HCT116 (cell line): Measurements from ENCODE around the gene ERBB2. TPM values are rescaled to one million over a fixed set of nuclear protein-coding genes. Genes with fewer than 3 reads are reported as not detected.

Experiments used
- ATAC-seq: fragments of 200-7000 bp; cut with Tn5 transposase; 2 replicates; pipeline ENCODE4 v1.9.1; 2020; ENCODE audit warnings: mild to moderate bottlenecking, moderate library complexity
- BruUV-seq: library from RNA; stranded (reverse); fragments of 400-500 nt; replicated peaks from 2 replicates; lab custom pipeline; 2021; lab: Mats Ljungman, UMichigan
- CTCF ChIA-PET: fragments of 300-600 bp; sonication (Branson Sonifier 250); formaldehyde crosslinking; loops from one replicate; lab custom pipeline; 2021; ENCODE audit warnings: antibody characterized with exemption; lab: Charles Lee
- POLR2A ChIA-PET: fragments of 300-600, 350-600 bp; sonication (Branson Sonifier 250); formaldehyde crosslinking; loops from one replicate; lab custom pipeline; 2021; ENCODE audit warnings: antibody characterized with exemption; lab: Charles Lee
- RAD21 ChIA-PET, 2 experiments: fragments of 300-600 bp; sonication (Branson Sonifier 250); formaldehyde crosslinking; loops; one replicate each; lab custom pipeline; 2023; ENCODE audit warnings: low total read pairs in 2 of 2; ENCODE audit not compliant: uncharacterized antibody in 2 of 2, unreplicated experiment in 2 of 2, low non-redundant PET in 1 of 2; lab: Charles Lee
- DNase-seq: peaks from one replicate; pipeline ENCODE4 v3.0.0-alpha.2; 2010; ENCODE audit warnings: low read depth, low spot score
- H2AFZ ChIP-seq: fragments of 200-600 bp; shearing (Covaris generic), sonication (generic); 2 replicates; pipeline ENCODE4 v1.6.1; 2017; ENCODE audit warnings: low read depth, mixed run types, mixed read lengths, antibody characterized with exemption, low read length; ENCODE audit not compliant: poor library complexity, severe bottlenecking
- H3K27ac ChIP-seq: 2 replicates; pipeline ENCODE4 v1.5.1; 2012; ENCODE audit warnings: low read depth, low read length
- H3K27me3 ChIP-seq: fragments of 200-600 bp; sonication (generic); 2 replicates; pipeline ENCODE4 v1.6.1; 2016; ENCODE audit warnings: mixed run types, low read length, mixed read lengths; ENCODE audit not compliant: insufficient read depth
- H3K36me3 ChIP-seq, 2 experiments: fragments of 200-500 bp in 1 of 2; fragments of 200-600 bp in 1 of 2; sonication (Bioruptor generic) in 1 of 2; sonication (generic) in 1 of 2; 2 replicates each; pipeline versions ENCODE4 v1.5.1 to v1.6.1; 2014 to 2016; ENCODE audit warnings: low read length in 2 of 2, inconsistent platforms in 1 of 2, mixed read lengths in 1 of 2, mixed run types in 1 of 2; ENCODE audit not compliant: insufficient read depth in 2 of 2, control insufficient read depth in 1 of 2
- H3K4me1 ChIP-seq, 2 experiments: fragments of 200-600 bp in 1 of 2; sonication (generic) in 1 of 2; 2 replicates each; pipeline versions ENCODE4 v1.5.1 to v1.6.1; 2012 to 2017; ENCODE audit warnings: low read length in 2 of 2, inconsistent platforms in 1 of 2, mild to moderate bottlenecking in 1 of 2, mixed read lengths in 1 of 2, mixed run types in 1 of 2, moderate library complexity in 1 of 2; ENCODE audit not compliant: insufficient read depth in 2 of 2, control insufficient read depth in 1 of 2
- H3K4me2 ChIP-seq: fragments of 200-600 bp; sonication (generic); 2 replicates; pipeline ENCODE4 v1.6.1; 2017; ENCODE audit warnings: mixed run types, low read length, mixed read lengths
- H3K4me3 ChIP-seq, 2 experiments: fragments of 200-600 bp in 1 of 2; sonication (generic) in 1 of 2; replicated peaks in 1 of 2; 2 replicates each; pipeline ENCODE4 v1.5.1; 2011 to 2016; ENCODE audit warnings: low read length in 2 of 2, control low read depth in 1 of 2, low read depth in 1 of 2, mild to moderate bottlenecking in 1 of 2, mixed read lengths in 1 of 2, mixed run types in 1 of 2
- H3K79me2 ChIP-seq: fragments of 200-600 bp; sonication (generic); 2 replicates; pipeline ENCODE4 v1.6.1; 2017; ENCODE audit warnings: mild to moderate bottlenecking, mixed run types, low read length, moderate library complexity, mixed read lengths; ENCODE audit not compliant: insufficient read depth
- H3K9ac ChIP-seq: fragments of 200-600 bp; sonication (generic); 2 replicates; pipeline ENCODE4 v1.6.1; 2016; ENCODE audit warnings: low read length, mixed read lengths
- H3K9me2 ChIP-seq: fragments of 200-600 bp; sonication (generic), shearing (Covaris generic); 2 replicates; pipeline ENCODE4 v1.6.1; 2017; ENCODE audit warnings: mixed run types, mild to moderate bottlenecking, moderate library complexity; ENCODE audit not compliant: insufficient read depth
- H3K9me3 ChIP-seq, 2 experiments: fragments of 200-500 bp in 1 of 2; fragments of 200-600 bp in 1 of 2; sonication (Bioruptor generic) in 1 of 2; sonication (generic) in 1 of 2; 2 replicates each; pipeline ENCODE4 v1.6.1; 2014 to 2017; ENCODE audit warnings: low read length in 2 of 2, mixed read lengths in 2 of 2, inconsistent platforms in 1 of 2, low read depth in 1 of 2, mild to moderate bottlenecking in 1 of 2, mixed run types in 1 of 2, moderate library complexity in 1 of 2; ENCODE audit not compliant: control insufficient read depth in 1 of 2, insufficient read depth in 1 of 2
- H4K20me1 ChIP-seq: fragments of 200-600 bp; sonication (generic), shearing (Covaris generic); 2 replicates; pipeline ENCODE4 v1.6.1; 2017; ENCODE audit warnings: mixed run types, mild to moderate bottlenecking, moderate library complexity; ENCODE audit not compliant: insufficient read depth
- CBX3 ChIP-seq: IDR thresholded peaks from 2 replicates; pipeline ENCODE4 v1.6.1; 2012; ENCODE audit warnings: low read depth
- CEBPB ChIP-seq: IDR thresholded peaks from 2 replicates; pipeline ENCODE4 v1.6.1; 2012; ENCODE audit warnings: low read depth
- EZH2 ChIP-seq: fragments of 200-600 bp; sonication (generic); IDR thresholded peaks from 2 replicates; pipeline ENCODE4 v1.6.1; 2017; ENCODE audit warnings: antibody characterized with exemption, mixed run types
- EZH2phosphoT487 ChIP-seq: fragments of 200-600 bp; IDR thresholded peaks from 2 replicates; pipeline ENCODE4 v1.6.1; 2018; ENCODE audit warnings: antibody characterized with exemption, borderline replicate concordance
- FOSL1 ChIP-seq: IDR thresholded peaks from 2 replicates; pipeline ENCODE4 v1.6.1; 2012; ENCODE audit warnings: low read depth
- JUND ChIP-seq: IDR thresholded peaks from 2 replicates; pipeline ENCODE4 v1.6.1; 2012
- POLR2A ChIP-seq: IDR thresholded peaks from 2 replicates; pipeline ENCODE4 v1.7.0; 2011; ENCODE audit warnings: borderline replicate concordance; ENCODE audit not compliant: insufficient read depth, insufficient read length; ENCODE audit errors: extremely low read depth
- RAD21 ChIP-seq: IDR thresholded peaks from 2 replicates; pipeline ENCODE4 v1.6.1; 2012; ENCODE audit warnings: low read depth, mild to moderate bottlenecking
- SIN3A ChIP-seq: IDR thresholded peaks from 2 replicates; pipeline ENCODE4 v1.6.1; 2012; ENCODE audit warnings: low read depth
- SP1 ChIP-seq: IDR thresholded peaks from 2 replicates; pipeline ENCODE4 v1.6.1; 2012; ENCODE audit warnings: low read depth
- TCF7L2 ChIP-seq: IDR thresholded peaks from 2 replicates; pipeline ENCODE4 v1.7.0; 2011; ENCODE audit warnings: borderline replicate concordance, inconsistent platforms; ENCODE audit not compliant: insufficient read depth, insufficient read length; ENCODE audit errors: extremely low read depth
- YY1 ChIP-seq: IDR thresholded peaks from 2 replicates; pipeline ENCODE4 v1.6.1; 2011; ENCODE audit warnings: low read length, low read depth, moderate library complexity, mild to moderate bottlenecking; ENCODE audit not compliant: insufficient replicate concordance; ENCODE audit errors: extremely low read depth
- ZFX ChIP-seq: fragments of 450-650 bp; IDR thresholded peaks from 2 replicates; pipeline ENCODE4 v1.6.1; 2017
- ZNF274 ChIP-seq: fragments of 200-500 bp; sonication (Bioruptor generic); IDR thresholded peaks from 2 replicates; pipeline ENCODE4 v1.6.1; 2014; ENCODE audit warnings: mild to moderate bottlenecking, low read depth, low read length, inconsistent platforms
- intact Hi-C: fragments of 100-400 bp; cut with micrococcal nuclease; formaldehyde crosslinking; loops from 2 replicates; pipeline ENCODE4 v1.10.0; 2022
- total RNA-seq: library from RNA; stranded (reverse); gene quantifications from one replicate; pipeline ENCODE4 v1.2.1, GENCODE V29; 2021; ENCODE audit not compliant: unreplicated experiment
- TF ChIP-seq, protein P1 (sequence below): IDR thresholded peaks from 2 replicates; pipeline ENCODE4 v1.6.1; 2012
- TF ChIP-seq, protein P2 (sequence below): IDR thresholded peaks from 2 replicates; pipeline ENCODE4 v1.6.1; 2012
- TF ChIP-seq, protein P3 (sequence below): IDR thresholded peaks from 2 replicates; pipeline ENCODE4 v1.6.1; 2012; ENCODE audit warnings: low read depth
- TF ChIP-seq, protein P4 (sequence below): IDR thresholded peaks from 2 replicates; pipeline ENCODE4 v1.6.1; 2011; ENCODE audit warnings: mild to moderate bottlenecking, low read length, moderate library complexity; ENCODE audit not compliant: insufficient replicate concordance; ENCODE audit errors: extremely low read depth

Gene ERBB2
- total RNA-seq, 1 experiment from 2014 or later: 75.8 TPM

DNA sequence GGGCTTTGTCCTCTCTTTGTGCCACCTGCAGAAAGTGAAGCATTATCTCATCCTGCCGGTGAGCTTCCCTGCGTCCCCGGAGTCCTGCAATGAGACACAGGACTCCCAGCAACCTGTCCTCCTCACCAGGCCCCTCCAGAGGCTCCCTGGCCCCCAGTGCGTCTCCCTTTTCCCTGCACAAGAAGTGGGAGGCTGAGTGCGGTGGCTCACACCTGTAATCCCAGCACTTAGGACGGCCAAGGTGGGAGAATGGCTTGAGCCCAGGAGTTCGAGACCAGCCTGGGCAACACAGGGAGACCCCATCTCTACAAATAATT is 46.2 kb downstream of the ERBB2 start:
- Histone ChIP-seq H3K27ac (no peak overlapping the region), H4K20me1 (no peaks in the 10 kb centered on the region), H3K79me2 (peaks cover 3% of the 10 kb centered on the region; the same call in 1 of the 2 replicates), H3K27me3 (no peaks in the 10 kb centered on the region), H3K4me1 (peaks cover 22 to 24% of the 10 kb centered on the region in 2 experiments), H3K9ac (no peak overlapping the region), H3K4me3 (no peak overlapping the region), H3K9me2 (no peaks in the 10 kb centered on the region), H3K36me3 (peaks cover 11 to 13% of the 10 kb centered on the region in 2 experiments; a peak in 2 of 4 replicates), H3K9me3 (no peaks in the 10 kb centered on the region), H2AFZ (no peak overlapping the region), H3K4me2 (no peak overlapping the region)
- DNase-seq (no peak), ATAC-seq (no peak)
- intact Hi-C loops: no loop called here
- RAD21 ChIA-PET: no interaction called here
- TF ChIP-seq EZH2: no peak
- TF ChIP-seq TCF7L2: no peak
- TF ChIP-seq, protein P1, sequence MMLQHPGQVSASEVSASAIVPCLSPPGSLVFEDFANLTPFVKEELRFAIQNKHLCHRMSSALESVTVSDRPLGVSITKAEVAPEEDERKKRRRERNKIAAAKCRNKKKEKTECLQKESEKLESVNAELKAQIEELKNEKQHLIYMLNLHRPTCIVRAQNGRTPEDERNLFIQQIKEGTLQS: no peak
- TF ChIP-seq, protein P2, sequence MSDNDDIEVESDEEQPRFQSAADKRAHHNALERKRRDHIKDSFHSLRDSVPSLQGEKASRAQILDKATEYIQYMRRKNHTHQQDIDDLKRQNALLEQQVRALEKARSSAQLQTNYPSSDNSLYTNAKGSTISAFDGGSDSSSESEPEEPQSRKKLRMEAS: no peak
- TF ChIP-seq ZNF274: no peak
- TF ChIP-seq, protein P3, sequence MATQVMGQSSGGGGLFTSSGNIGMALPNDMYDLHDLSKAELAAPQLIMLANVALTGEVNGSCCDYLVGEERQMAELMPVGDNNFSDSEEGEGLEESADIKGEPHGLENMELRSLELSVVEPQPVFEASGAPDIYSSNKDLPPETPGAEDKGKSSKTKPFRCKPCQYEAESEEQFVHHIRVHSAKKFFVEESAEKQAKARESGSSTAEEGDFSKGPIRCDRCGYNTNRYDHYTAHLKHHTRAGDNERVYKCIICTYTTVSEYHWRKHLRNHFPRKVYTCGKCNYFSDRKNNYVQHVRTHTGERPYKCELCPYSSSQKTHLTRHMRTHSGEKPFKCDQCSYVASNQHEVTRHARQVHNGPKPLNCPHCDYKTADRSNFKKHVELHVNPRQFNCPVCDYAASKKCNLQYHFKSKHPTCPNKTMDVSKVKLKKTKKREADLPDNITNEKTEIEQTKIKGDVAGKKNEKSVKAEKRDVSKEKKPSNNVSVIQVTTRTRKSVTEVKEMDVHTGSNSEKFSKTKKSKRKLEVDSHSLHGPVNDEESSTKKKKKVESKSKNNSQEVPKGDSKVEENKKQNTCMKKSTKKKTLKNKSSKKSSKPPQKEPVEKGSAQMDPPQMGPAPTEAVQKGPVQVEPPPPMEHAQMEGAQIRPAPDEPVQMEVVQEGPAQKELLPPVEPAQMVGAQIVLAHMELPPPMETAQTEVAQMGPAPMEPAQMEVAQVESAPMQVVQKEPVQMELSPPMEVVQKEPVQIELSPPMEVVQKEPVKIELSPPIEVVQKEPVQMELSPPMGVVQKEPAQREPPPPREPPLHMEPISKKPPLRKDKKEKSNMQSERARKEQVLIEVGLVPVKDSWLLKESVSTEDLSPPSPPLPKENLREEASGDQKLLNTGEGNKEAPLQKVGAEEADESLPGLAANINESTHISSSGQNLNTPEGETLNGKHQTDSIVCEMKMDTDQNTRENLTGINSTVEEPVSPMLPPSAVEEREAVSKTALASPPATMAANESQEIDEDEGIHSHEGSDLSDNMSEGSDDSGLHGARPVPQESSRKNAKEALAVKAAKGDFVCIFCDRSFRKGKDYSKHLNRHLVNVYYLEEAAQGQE: no peak
- no peak for TF ChIP-seq YY1
- TF ChIP-seq SP1: no peak
- no peak for TF ChIP-seq EZH2phosphoT487
- no peak for TF ChIP-seq JUND
- TF ChIP-seq SIN3A: no peak
- TF ChIP-seq ZFX: no peak
- no peak for TF ChIP-seq CEBPB
- TF ChIP-seq, protein P4, sequence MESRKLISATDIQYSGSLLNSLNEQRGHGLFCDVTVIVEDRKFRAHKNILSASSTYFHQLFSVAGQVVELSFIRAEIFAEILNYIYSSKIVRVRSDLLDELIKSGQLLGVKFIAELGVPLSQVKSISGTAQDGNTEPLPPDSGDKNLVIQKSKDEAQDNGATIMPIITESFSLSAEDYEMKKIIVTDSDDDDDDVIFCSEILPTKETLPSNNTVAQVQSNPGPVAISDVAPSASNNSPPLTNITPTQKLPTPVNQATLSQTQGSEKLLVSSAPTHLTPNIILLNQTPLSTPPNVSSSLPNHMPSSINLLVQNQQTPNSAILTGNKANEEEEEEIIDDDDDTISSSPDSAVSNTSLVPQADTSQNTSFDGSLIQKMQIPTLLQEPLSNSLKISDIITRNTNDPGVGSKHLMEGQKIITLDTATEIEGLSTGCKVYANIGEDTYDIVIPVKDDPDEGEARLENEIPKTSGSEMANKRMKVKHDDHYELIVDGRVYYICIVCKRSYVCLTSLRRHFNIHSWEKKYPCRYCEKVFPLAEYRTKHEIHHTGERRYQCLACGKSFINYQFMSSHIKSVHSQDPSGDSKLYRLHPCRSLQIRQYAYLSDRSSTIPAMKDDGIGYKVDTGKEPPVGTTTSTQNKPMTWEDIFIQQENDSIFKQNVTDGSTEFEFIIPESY: no peak
- TF ChIP-seq CBX3: no peak
- TF ChIP-seq FOSL1: no peak
- TF ChIP-seq POLR2A: no peak
- no peak for TF ChIP-seq RAD21
- POLR2A ChIA-PET: no interaction called here
- CTCF ChIA-PET: no interaction called here
- no TSS peak for BruUV-seq
